ENCODE results near the gene JMJD1C.

The JMJD1C gene

GRCh38 chr10:63119041-63119440 lies 346.7 kb downstream of the JMJD1C start:
- DNase-seq: no peak

Measured in CD4-positive, alpha-beta T cell treated with Interleukin-12 subunit alpha and Interleukin-12 subunit beta, for 1 hour (primary cell).